A549 treated with CORT108297 at 1 μM for 4 hours (cell line): Measurements from ENCODE around the gene PIM1. TPM values are rescaled to one million over a fixed set of nuclear protein-coding genes. Genes with fewer than 3 reads are reported as not detected.

Source experiments
- total RNA-seq: library from RNA; stranded (reverse); fragments of 200-300 nt; extraction: Qiagen RNA extraction; gene quantifications from 5 replicates; pipeline ENCODE4 v1.2.3, GENCODE V29; 2022

The PIM1 gene
- total RNA-seq, result 11.9 to 19.6 TPM (median 19.4 TPM) in 5 replicates

DNA sequence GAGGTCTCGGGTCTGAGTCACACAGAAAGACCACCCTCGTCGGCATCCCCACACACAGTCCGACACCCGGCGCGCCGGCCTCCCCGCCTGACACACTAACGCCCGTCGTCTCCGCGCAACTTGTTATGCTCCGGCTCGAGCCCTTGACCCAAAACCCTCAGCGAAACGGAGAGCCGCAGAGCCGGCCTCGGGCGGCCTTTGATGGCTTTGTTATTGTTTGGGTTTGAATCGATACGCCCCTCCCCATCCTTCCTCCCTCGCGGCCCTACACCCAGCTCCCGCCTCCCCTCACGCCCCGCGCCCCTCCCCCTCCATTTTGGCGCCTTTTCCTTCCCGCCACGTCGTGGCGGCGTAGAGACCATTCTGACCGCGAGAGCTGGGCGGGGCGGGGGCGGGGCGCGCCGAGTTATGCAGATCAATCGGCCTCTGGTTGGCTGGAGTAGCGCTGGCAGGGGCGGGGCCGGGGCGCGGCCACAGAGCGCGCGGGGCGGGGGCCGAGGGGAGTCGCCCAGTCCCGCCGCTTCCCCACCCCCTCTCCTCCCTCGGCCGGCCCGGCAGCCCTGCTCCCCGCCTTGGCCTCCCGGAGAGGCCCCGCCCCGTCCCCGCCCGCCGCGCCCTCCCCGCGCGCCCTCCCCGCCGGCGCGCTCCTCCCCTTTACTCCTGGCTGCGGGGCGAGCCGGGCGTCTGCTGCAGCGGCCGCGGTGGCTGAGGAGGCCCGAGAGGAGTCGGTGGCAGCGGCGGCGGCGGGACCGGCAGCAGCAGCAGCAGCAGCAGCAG lies at the start of gene PIM1:
TSS of gene PIM1 (plus strand) at position 657 of the 777 bp plus-strand sequence. CDS start 424 bp downstream, outside the sequence.

Other genes starting within 250 kb of the PIM1 start
- gene PI16, start 215.4 kb upstream of the PIM1 start, total RNA-seq, result 0.06 TPM in 1 of 5 replicates, not detected in the others
- 109 to 143 TPM (median 138 TPM) in 5 replicates for gene MTCH1, start 184.0 kb upstream of the PIM1 start, total RNA-seq
- gene FGD2, start 164.5 kb upstream of the PIM1 start, total RNA-seq, result not detected in 5 replicates
- 5.2 to 6.3 TPM (median 6.1 TPM) in 5 replicates for gene TBC1D22B, start 87.6 kb downstream of the PIM1 start, total RNA-seq
- gene TMEM217, start 88.0 kb downstream of the PIM1 start, total RNA-seq, result 0.54 to 1.3 TPM (median 0.75 TPM) in 5 replicates
- 20.1 to 24.7 TPM (median 22.3 TPM) in 5 replicates for gene RNF8, start 183.8 kb downstream of the PIM1 start, total RNA-seq